GM12878 (cell line): Measurements from ENCODE around the gene SLC26A1. TPM values are rescaled to one million over a fixed set of nuclear protein-coding genes. Genes with fewer than 3 reads are reported as not detected.

Experiments used
- ATAC-seq: fragments of 200-7000 bp; cut with Tn5 transposase; 3 replicates; pipeline ENCODE4 v1.9.1; 2020; ENCODE audit warnings: mild to moderate bottlenecking, moderate library complexity
- BruUV-seq: library from RNA; stranded (reverse); fragments of 400-500 nt; replicated peaks from 2 replicates; lab custom pipeline; 2021; lab: Mats Ljungman, UMichigan
- CTCF ChIA-PET: fragments of 300-600 bp; sonication (Branson Sonifier 250); formaldehyde crosslinking; extraction: SDS; loops from one replicate; lab custom pipeline; 2021; ENCODE audit warnings: inconsistent platforms; lab: Yijun Ruan, JAX
- POLR2A ChIA-PET: fragments of 350-600 bp; formaldehyde crosslinking; extraction: SDS; loops from one replicate; lab custom pipeline; 2021; ENCODE audit warnings: inconsistent platforms; lab: Charles Lee
- RAD21 ChIA-PET: fragments of 300-600 bp; sonication (Branson Sonifier 250); formaldehyde crosslinking; loops from one replicate; lab custom pipeline; 2023; ENCODE audit warnings: antibody characterized with exemption; ENCODE audit not compliant: unreplicated experiment; lab: Charles Lee
- SMC1A ChIA-PET: fragments of 300-600 bp; sonication (Branson Sonifier 250); formaldehyde crosslinking; loops from one replicate; lab custom pipeline; 2023; ENCODE audit not compliant: unreplicated experiment, uncharacterized antibody; lab: Charles Lee
- DNase-seq: peaks from one replicate; pipeline ENCODE4 v3.0.0-alpha.2; 2011; ENCODE audit warnings: low read depth, low spot score
- FAIRE-seq: peaks from 3 replicates; lab custom pipeline; 2011; peaks lifted over from hg19 to GRCh38; lab: Jason Lieb, UNC
- H2AFZ ChIP-seq: 2 replicates; pipeline ENCODE4 v1.6.0; 2011; ENCODE audit warnings: low read depth, low read length, control low read depth; ENCODE audit not compliant: control insufficient read depth
- H3K27ac ChIP-seq: 2 replicates; pipeline ENCODE4 v1.5.1; 2011; ENCODE audit warnings: control low read depth; ENCODE audit not compliant: control insufficient read depth, insufficient read depth
- H3K27me3 ChIP-seq, 2 experiments: replicated peaks in 1 of 2; 2 replicates each; pipeline versions ENCODE4 v1.6.0 to v1.6.1; 2011; ENCODE audit warnings: low read length in 1 of 2; ENCODE audit not compliant: control insufficient read depth in 2 of 2, insufficient read depth in 2 of 2
- H3K36me3 ChIP-seq, 2 experiments: 2 replicates each; pipeline ENCODE4 v1.5.1; 2011; ENCODE audit warnings: low read length in 1 of 2; ENCODE audit not compliant: control insufficient read depth in 2 of 2, insufficient read depth in 2 of 2
- H3K4me1 ChIP-seq: 2 replicates; pipeline ENCODE4 v1.6.1; 2011; ENCODE audit warnings: mild to moderate bottlenecking, low read length, moderate library complexity, mixed read lengths; ENCODE audit not compliant: control insufficient read depth, insufficient read depth
- H3K4me2 ChIP-seq: 2 replicates; pipeline ENCODE4 v1.6.0; 2011; ENCODE audit warnings: control low read depth; ENCODE audit not compliant: control insufficient read depth, insufficient read depth
- H3K4me3 ChIP-seq: fragments of 200-600 bp; sonication (generic); 2 replicates; pipeline ENCODE4 v1.5.1; 2016
- H3K79me2 ChIP-seq: 2 replicates; pipeline ENCODE4 v1.6.0; 2011; ENCODE audit warnings: low read length; ENCODE audit not compliant: control insufficient read depth, insufficient read depth
- H3K9ac ChIP-seq: 2 replicates; pipeline ENCODE4 v1.8.0; 2011; ENCODE audit warnings: low read length, control low read depth, mixed read lengths; ENCODE audit not compliant: control insufficient read depth, insufficient read depth
- H3K9me3 ChIP-seq: replicated peaks from 3 replicates; pipeline ENCODE4 v1.5.1; 2011; ENCODE audit warnings: mild to moderate bottlenecking, low read length; ENCODE audit not compliant: control insufficient read depth, insufficient read depth
- H4K20me1 ChIP-seq: 2 replicates; pipeline ENCODE4 v1.6.0; 2011; ENCODE audit not compliant: control insufficient read depth, insufficient read depth
- ATF7 ChIP-seq: fragments of 450-650 bp; IDR thresholded peaks from 2 replicates; pipeline ENCODE4 v1.6.1; 2016; ENCODE audit warnings: low read depth, mild to moderate bottlenecking
- CEBPB ChIP-seq, 2 experiments: fragments of 150-350 bp in 1 of 2; IDR thresholded peaks; 2 replicates each; pipeline ENCODE4 v1.6.1; 2012 to 2014; ENCODE audit warnings: low read depth in 2 of 2, low read length in 2 of 2, borderline replicate concordance in 1 of 2, inconsistent platforms in 1 of 2
- E2F4 ChIP-seq: IDR thresholded peaks from 2 replicates; pipeline ENCODE4 v1.6.1; 2012; ENCODE audit warnings: low read depth, low read length, improper control_type of control experiment
- KLF5 ChIP-seq: fragments of 450-650 bp; IDR thresholded peaks from 2 replicates; pipeline ENCODE4 v1.6.1; 2014; ENCODE audit warnings: mild to moderate bottlenecking; ENCODE audit not compliant: partially characterized antibody
- MTA2 ChIP-seq: fragments of 450-650 bp; IDR thresholded peaks from 2 replicates; pipeline ENCODE4 v1.6.1; 2016; ENCODE audit warnings: low read depth, mild to moderate bottlenecking, moderate library complexity
- NFIC ChIP-seq: IDR thresholded peaks from 2 replicates; pipeline ENCODE4 v1.6.1; 2012; ENCODE audit warnings: low read depth, mild to moderate bottlenecking, inconsistent platforms, low read length, moderate library complexity
- POLR2A ChIP-seq: IDR thresholded peaks from 2 replicates; pipeline ENCODE4 v1.6.1; 2011; ENCODE audit warnings: low read depth, mild to moderate bottlenecking, low read length
- POLR2AphosphoS2 ChIP-seq: IDR thresholded peaks from 2 replicates; pipeline ENCODE4 v1.6.1; 2011; ENCODE audit warnings: low read depth, mild to moderate bottlenecking, low read length, improper control_type of control experiment, moderate library complexity
- RELA ChIP-seq: fragments of 450-650 bp; IDR thresholded peaks from 2 replicates; pipeline ENCODE4 v1.8.0; 2014; ENCODE audit warnings: borderline replicate concordance; ENCODE audit not compliant: partially characterized antibody
- TARDBP ChIP-seq: IDR thresholded peaks from 2 replicates; pipeline ENCODE4 v1.6.1; 2016; ENCODE audit warnings: borderline replicate concordance
- ZSCAN29 ChIP-seq: fragments of 450-650 bp; IDR thresholded peaks from 2 replicates; pipeline ENCODE4 v1.6.1; 2017; ENCODE audit warnings: mild to moderate bottlenecking, moderate library complexity
- WGBS: methylation state at CpG from one replicate; pipeline ENCODE4 v1.1.6; 2016; ENCODE audit warnings: low lambda C conversion rate; ENCODE audit not compliant: insufficient replicate concordance, insufficient coverage; ENCODE audit errors: missing lambda C conversion rate; 5-methylcytosine and 5-hydroxymethylcytosine counted together
- in situ Hi-C: fragments of 300-500 bp; cut with MboI; formaldehyde crosslinking; loops from 9 replicates; pipeline ENCODE4 v1.14.3; 2018; ENCODE audit warnings: mixed read lengths
- intact Hi-C: fragments of 100-400 bp; cut with micrococcal nuclease; formaldehyde crosslinking; loops from one replicate; pipeline ENCODE4 v1.14.2; 2022; ENCODE audit not compliant: unreplicated experiment
- polyA plus RNA-seq, 11 experiments: library from polyadenylated mRNA; depleted of rRNA in 4 of 11; unstranded in 6 of 11; stranded (reverse) in 5 of 11; fragments of >200 nt; fragmentation: Nextera tagmentation in 4 of 11; fragmentation: Illumina TruSeq in 1 of 11; extraction: Ambion mirVana in 4 of 11; extraction: Trizol in 1 of 11; gene quantifications; 1 replicate in 1 of 11; 2 replicates in 10 of 11; pipeline versions ENCODE4 v1.2.1 to v1.2.3, GENCODE V29; 2011 to 2016; ENCODE audit warnings: inconsistent platforms in 2 of 11, missing spikeins in 2 of 11, low read depth in 1 of 11
- total RNA-seq, 4 experiments: library from RNA; depleted of rRNA in 3 of 4; stranded (reverse); fragments of >200 nt in 3 of 4; fragmentation: Illumina TruSeq in 1 of 4; extraction: Trizol in 1 of 4; gene quantifications; 2 replicates each; pipeline versions ENCODE4 v1.2.1 to v1.2.3, GENCODE V29; 2013 to 2021

SLC26A1 gene
- total and polyA plus RNA-seq, 10 of the 15 experiments (the other 5 are each of a cell fraction or from before 2014, with no cell fraction given), result 0.05 to 0.96 (median 0.28) TPM; not detected in 5

DNA sequence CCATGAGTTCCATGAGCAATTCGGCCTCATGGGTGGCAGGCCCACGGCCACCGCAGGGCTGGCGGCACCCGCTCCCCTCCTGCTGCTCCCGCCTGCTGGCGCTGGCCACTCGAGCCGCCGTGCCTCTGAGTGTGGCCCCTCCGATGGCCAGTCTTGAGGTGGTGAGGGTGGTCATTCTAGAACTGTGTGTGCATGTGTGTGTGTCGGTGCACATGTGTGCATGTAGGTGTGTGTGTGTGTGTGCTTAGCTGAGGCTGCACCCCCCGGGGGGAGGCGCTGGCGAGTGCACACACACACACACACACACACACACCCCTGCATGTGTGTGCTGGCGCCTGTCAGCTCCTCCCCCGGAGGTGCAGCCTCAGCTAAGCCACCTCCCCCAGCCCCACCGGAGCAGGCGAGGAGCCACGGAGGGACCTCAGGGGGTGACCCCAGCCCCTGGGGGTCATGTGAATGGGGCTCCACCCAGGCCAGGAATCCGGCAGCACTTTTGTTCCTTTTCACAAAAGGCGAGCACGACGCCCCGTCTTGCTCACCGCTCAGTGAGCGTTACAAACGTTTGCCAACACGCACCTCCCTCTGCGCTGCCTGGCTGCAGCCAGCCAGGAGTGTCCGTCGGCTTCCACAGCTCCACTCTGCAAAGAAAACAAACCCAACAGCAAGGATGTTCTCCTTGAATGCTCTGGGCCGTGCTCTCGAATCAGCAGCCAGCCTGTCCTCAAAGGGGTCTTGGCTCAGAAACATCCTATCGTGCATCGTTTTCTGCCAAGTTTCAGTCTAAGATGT, 48.1 kb upstream of the SLC26A1 start:
- ChIA-PET POLR2A (no interaction called here), CTCF (no interaction called here), SMC1A (no interaction called here), RAD21 (interaction anchor here (1.1 kb wide), 1 partner anchor 14 kb away, joined by 3 read pairs; no protein-coding TSS in a partner anchor)
- no peaks in the 10 kb centered on the region for H3K27me3 ChIP-seq
- TF ChIP-seq ATF7 (no peak), ZSCAN29 (no peak), TARDBP (no peak), NFIC (no peak), E2F4 (no peak), KLF5 (no peak), POLR2A (no peak), POLR2AphosphoS2 (no peak), MTA2 (no peak), RELA (no peak), CEBPB (IDR thresholded peaks at IDR 0.05; ENCODE audit: borderline replicate concordance in 1 of 2, low read depth in 2 of 2, low read length in 2 of 2) (no peak)
- 69% methylated on average over 31 of the region's 36 CpGs for WGBS
- no peak overlapping the region for H3K4me3 ChIP-seq
- FAIRE-seq, result no peak
- H4K20me1 ChIP-seq, result no peaks in the 10 kb centered on the region
- no peak overlapping the region for H2AFZ ChIP-seq
- no peak for DNase-seq
- no peak overlapping the region for H3K9ac ChIP-seq
- H3K36me3 ChIP-seq, result no peaks in the 10 kb centered on the region
- no peak for ATAC-seq
- intact Hi-C loops (no loop called here), in situ Hi-C loops (no loop called here)
- H3K9me3 ChIP-seq, result no peaks in the 10 kb centered on the region; the same call in 2 of the 3 replicates
- no peaks in the 10 kb centered on the region for H3K4me1 ChIP-seq
- BruUV-seq, result no TSS peak
- H3K79me2 ChIP-seq, result no peaks in the 10 kb centered on the region
- H3K4me2 ChIP-seq, result no peak overlapping the region
- no peak overlapping the region for H3K27ac ChIP-seq
